Colonic mucosa (tissue), 4 donors: Measurements from ENCODE around the gene MOCOS. TPM values are rescaled to one million over a fixed set of nuclear protein-coding genes. Genes with fewer than 3 reads are reported as not detected.

Experiments
- DNase-seq: peaks from one replicate; pipeline ENCODE4 v3.0.0-alpha.2; 2020
- H3K27ac ChIP-seq: fragments of 200-600 bp; one replicate; pipeline ENCODE4 v1.8.0; 2021
- H3K27me3 ChIP-seq: fragments of 200-600 bp; one replicate; pipeline ENCODE4 v1.8.0; 2021
- H3K36me3 ChIP-seq: fragments of 200-600 bp; one replicate; pipeline ENCODE4 v1.8.0; 2021
- H3K4me1 ChIP-seq: fragments of 200-600 bp; one replicate; pipeline ENCODE4 v1.8.0; 2021; ENCODE audit warnings: mild to moderate bottlenecking
- H3K4me3 ChIP-seq: fragments of 200-600 bp; one replicate; pipeline ENCODE4 v1.8.0; 2021
- H3K9ac ChIP-seq, 2 donors: one replicate each; pipeline ENCODE4 v1.7.0; 2013; ENCODE audit warnings: control low read depth in 2 of 2, low read depth in 2 of 2, low read length in 2 of 2
- H3K9me3 ChIP-seq: fragments of 200-600 bp; one replicate; pipeline ENCODE4 v1.8.0; 2021
- CTCF ChIP-seq: fragments of 200-600 bp; IDR thresholded peaks from one replicate; pipeline ENCODE4 v1.8.0; 2022; ENCODE audit warnings: antibody characterized with exemption, mild to moderate bottlenecking
- intact Hi-C: fragments of 100-400 bp; cut with DNase I; formaldehyde crosslinking; loops from one replicate; pipeline ENCODE4 v1.14.1; 2022
- total RNA-seq, 2 donors: library from RNA; stranded (reverse); fragmentation: NEBNext Ultra II Directional in 1 of 2; extraction: Animal tissue kit (Norgen Biotek cat#: 25700) in 1 of 2; gene quantifications; one replicate each; pipeline ENCODE4 v1.2.1, GENCODE V29; 2021
- donor health status: healthy.
- donor health status: DM: no; HTN: no; CAD: no.
- donor health status: DM: no; HTN: no; CAD: no.

The MOCOS gene
- total RNA-seq, 2 donors from 2014 or later, result 6.8 to 10.0 TPM

GRCh38 chr18:36169938-36170337 is 17.4 kb upstream of the MOCOS start:
- H3K9ac ChIP-seq, result no peak overlapping the region
- H3K4me1 ChIP-seq, result no peaks in the 10 kb centered on the region
- DNase-seq, result no peak
- TF ChIP-seq CTCF, result no peak
- H3K4me3 ChIP-seq, result no peak overlapping the region
- H3K9me3 ChIP-seq, result no peaks in the 10 kb centered on the region
- no peaks in the 10 kb centered on the region for H3K36me3 ChIP-seq
- intact Hi-C loops, result no loop called here
- no peak overlapping the region for H3K27ac ChIP-seq
- no peaks in the 10 kb centered on the region for H3K27me3 ChIP-seq

GRCh38 chr18:36175481-36175880 is 11.8 kb upstream of the MOCOS start:
- no peak for DNase-seq
- H3K9me3 ChIP-seq, result no peaks in the 10 kb centered on the region
- no peak overlapping the region for H3K4me3 ChIP-seq
- no peak overlapping the region for H3K9ac ChIP-seq
- no peak for TF ChIP-seq CTCF
- intact Hi-C loops, result no loop called here
- H3K27ac ChIP-seq, result peak overlapping the region; percentile 4
- no peaks in the 10 kb centered on the region for H3K27me3 ChIP-seq
- peaks cover 5% of the 10 kb centered on the region for H3K4me1 ChIP-seq
- H3K36me3 ChIP-seq, result no peaks in the 10 kb centered on the region

- Histone ChIP-seq H3K9me3 (no peaks in the 10 kb centered on the region), H3K4me3 (no peak overlapping the region), H3K36me3 (no peaks in the 10 kb centered on the region), H3K27ac (peak overlapping the region; percentile 48), H3K4me1 (peaks cover 5% of the 10 kb centered on the region), H3K27me3 (no peaks in the 10 kb centered on the region), H3K9ac (no peak overlapping the region)
- intact Hi-C loops, result no loop called here
- no peak for TF ChIP-seq CTCF
- DNase-seq, result peak; percentile 85
Measured at GRCh38 chr18:36176177-36176584, 11.1 kb upstream of the MOCOS start.

GRCh38 chr18:36176711-36177110 is 10.6 kb upstream of the MOCOS start:
- Histone ChIP-seq H3K9me3 (no peaks in the 10 kb centered on the region), H3K27me3 (no peaks in the 10 kb centered on the region), H3K36me3 (no peaks in the 10 kb centered on the region), H3K4me3 (no peak overlapping the region), H3K27ac (peak overlapping the region; percentile 48), H3K9ac (no peak overlapping the region), H3K4me1 (peaks cover 5% of the 10 kb centered on the region)
- no peak for TF ChIP-seq CTCF
- no peak for DNase-seq
- intact Hi-C loops, result no loop called here

GRCh38 chr18:36177913-36178312 is 9.4 kb upstream of the MOCOS start:
- Histone ChIP-seq H3K4me1 (peaks cover 5% of the 10 kb centered on the region), H3K27ac (no peak overlapping the region)

More at GRCh38 chr18:36177913-36178312, 9.4 kb upstream of the MOCOS start:
- DNase-seq, result no peak
- Histone ChIP-seq H3K4me3 (no peak overlapping the region), H3K36me3 (no peaks in the 10 kb centered on the region), H3K27me3 (no peaks in the 10 kb centered on the region), H3K9me3 (no peaks in the 10 kb centered on the region), H3K9ac (no peak overlapping the region)
- TF ChIP-seq CTCF, result no peak
- intact Hi-C loops, result no loop called here
